Activated CD4-positive, alpha-beta T cell treated with anti-CD3 and anti-CD28 coated beads for 1 hour (primary cell): ENCODE results near the gene KCTD5.

Source experiments
- DNase-seq: peaks from one replicate; pipeline ENCODE4 v3.0.0-alpha.2; 2020

Gene KCTD5

GRCh38 chr16:2752850-2753732 is 70.8 kb downstream of the KCTD5 start:
- no peak for DNase-seq

DNA sequence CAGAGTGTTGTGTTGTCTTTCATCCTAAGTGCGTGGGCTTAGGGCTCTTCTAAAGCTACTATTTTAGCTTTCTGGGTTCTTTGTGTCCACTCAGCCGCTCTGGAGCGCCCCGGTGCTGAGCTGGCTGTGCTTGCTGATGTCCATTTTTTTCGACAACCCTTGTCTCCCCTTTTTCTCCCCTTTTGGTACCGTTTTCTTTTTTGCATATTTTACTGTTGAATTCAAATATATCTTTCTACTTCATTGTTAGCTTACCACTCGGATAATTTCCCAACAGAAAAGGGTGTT is 71.4 kb downstream of the KCTD5 start:
- no peak for DNase-seq

DNA sequence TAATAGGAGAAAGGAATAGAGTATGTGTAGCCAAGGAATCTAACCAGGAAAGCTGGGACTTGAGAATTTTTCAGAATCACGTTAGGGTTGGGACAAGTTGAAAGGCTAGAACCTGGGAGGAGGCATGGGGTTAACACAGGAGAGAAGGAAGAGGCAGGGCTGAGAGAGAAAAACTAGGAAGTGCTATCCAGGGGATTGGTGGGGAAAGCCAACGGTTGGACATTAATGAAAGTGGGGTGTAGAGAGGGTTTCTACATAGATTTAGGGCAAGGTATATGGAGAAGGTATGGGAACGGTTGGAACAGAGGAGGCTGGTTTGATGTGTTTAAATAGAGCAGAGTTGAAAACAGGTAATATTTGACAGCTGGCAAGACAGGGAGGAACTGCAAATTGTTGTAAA is 72.8 kb downstream of the KCTD5 start:
- DNase-seq = no peak

GRCh38 chr16:2756288-2757015 is 74.1 kb downstream of the KCTD5 start:
- no peak for DNase-seq

- no peak for DNase-seq
Observed at GRCh38 chr16:2757344-2757743, 75.0 kb downstream of the KCTD5 start.
